Cerebellar nuclear complex (tissue), 1 donor: ENCODE measurements around the gene FBXO7.

Source experiments
- DNase-seq, 2 experiments: peaks; one replicate each; lab custom pipeline; 2025; lab: John Stamatoyannopoulos, UW

Gene FBXO7

GRCh38 chr22:32490279-32490678 lies 15.7 kb downstream of the FBXO7 start:
- no peak for DNase-seq

- DNase-seq, result no peak
Observed at GRCh38 chr22:32492111-32492510, 17.5 kb downstream of the FBXO7 start.

GRCh38 chr22:32493551-32493950 lies 18.9 kb downstream of the FBXO7 start:
- DNase-seq, result no peak

GRCh38 chr22:32494971-32495370 lies 20.4 kb downstream of the FBXO7 start:
- DNase-seq, result no peak

GRCh38 chr22:32499666-32500065 lies 25.1 kb downstream of the FBXO7 start:
- no peak for DNase-seq

GRCh38 chr22:32501836-32502752 lies 27.5 kb downstream of the FBXO7 start:
- no peak for DNase-seq

GRCh38 chr22:32509045-32509444 lies 34.4 kb downstream of the FBXO7 start:
- DNase-seq, result no peak

GRCh38 chr22:32511274-32511673 lies 36.7 kb downstream of the FBXO7 start:
- DNase-seq, result no peak

GRCh38 chr22:32511776-32512175 lies 37.2 kb downstream of the FBXO7 start:
- DNase-seq, result no peak

GRCh38 chr22:32512267-32512982 lies 37.8 kb downstream of the FBXO7 start:
- DNase-seq, result no peak

- no peak for DNase-seq
Observed at GRCh38 chr22:32515084-32515483, 40.5 kb downstream of the FBXO7 start.

GRCh38 chr22:32517488-32517887 lies 42.9 kb downstream of the FBXO7 start:
- no peak for DNase-seq

GRCh38 chr22:32517921-32518320 lies 43.3 kb downstream of the FBXO7 start:
- no peak for DNase-seq

GRCh38 chr22:32518381-32518780 lies 43.8 kb downstream of the FBXO7 start:
- no peak for DNase-seq

GRCh38 chr22:32518848-32519247 lies 44.2 kb downstream of the FBXO7 start:
- DNase-seq, result no peak

- no peak for DNase-seq
Observed at GRCh38 chr22:32520612-32521011, 46.0 kb downstream of the FBXO7 start.

- no peak for DNase-seq
Observed at GRCh38 chr22:32522237-32522636, 47.6 kb downstream of the FBXO7 start.

GRCh38 chr22:32527756-32528155 lies 53.1 kb downstream of the FBXO7 start:
- DNase-seq, result no peak

GRCh38 chr22:32528316-32528715 lies 53.7 kb downstream of the FBXO7 start:
- DNase-seq, result no peak

GRCh38 chr22:32528984-32529982 lies 54.7 kb downstream of the FBXO7 start:
- DNase-seq, result peak in 1 of 2 experiments; percentile 1

- no peak for DNase-seq
Observed at GRCh38 chr22:32531228-32531627, 56.6 kb downstream of the FBXO7 start.
